HG02623 (cell line): Measurements from ENCODE around the gene APRT.

Experiments
- ATAC-seq: cut with Tn5 transposase; IDR thresholded peaks from one replicate; pipeline ENCODE4 v1.9.1; 2021; ENCODE audit warnings: moderate library complexity; ENCODE audit not compliant: unreplicated experiment

APRT gene

DNA sequence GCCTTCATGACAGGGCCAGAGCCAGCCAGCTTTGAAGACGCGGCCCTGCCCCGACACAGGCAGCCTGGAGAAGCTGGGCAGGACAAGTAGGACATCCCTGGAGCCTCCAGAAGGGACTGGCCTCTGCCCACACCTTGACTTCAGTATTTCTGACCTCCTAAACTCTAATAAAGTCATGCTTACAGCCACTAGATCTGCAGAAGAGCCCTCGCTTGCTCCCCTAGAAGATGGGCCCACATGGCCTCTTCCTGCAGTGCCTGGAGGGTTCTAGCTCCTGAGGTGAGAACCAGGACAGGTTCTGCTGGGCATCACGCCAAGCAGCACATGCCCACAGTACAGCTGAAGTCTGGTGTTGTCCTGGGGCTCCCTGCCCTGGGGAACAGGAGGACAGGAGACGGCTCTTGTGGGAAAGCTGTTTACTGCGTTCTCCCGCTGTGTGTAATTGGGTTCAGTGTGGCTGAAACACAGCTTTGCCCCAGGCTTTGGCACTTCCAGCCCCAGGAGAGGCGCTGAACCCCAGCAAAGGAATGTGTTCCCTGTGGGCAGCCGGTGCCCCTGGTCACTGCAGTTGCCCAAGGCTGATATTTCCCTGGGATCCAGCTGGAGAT is 2.6 kb downstream of the APRT start:
- no peak for ATAC-seq

DNA sequence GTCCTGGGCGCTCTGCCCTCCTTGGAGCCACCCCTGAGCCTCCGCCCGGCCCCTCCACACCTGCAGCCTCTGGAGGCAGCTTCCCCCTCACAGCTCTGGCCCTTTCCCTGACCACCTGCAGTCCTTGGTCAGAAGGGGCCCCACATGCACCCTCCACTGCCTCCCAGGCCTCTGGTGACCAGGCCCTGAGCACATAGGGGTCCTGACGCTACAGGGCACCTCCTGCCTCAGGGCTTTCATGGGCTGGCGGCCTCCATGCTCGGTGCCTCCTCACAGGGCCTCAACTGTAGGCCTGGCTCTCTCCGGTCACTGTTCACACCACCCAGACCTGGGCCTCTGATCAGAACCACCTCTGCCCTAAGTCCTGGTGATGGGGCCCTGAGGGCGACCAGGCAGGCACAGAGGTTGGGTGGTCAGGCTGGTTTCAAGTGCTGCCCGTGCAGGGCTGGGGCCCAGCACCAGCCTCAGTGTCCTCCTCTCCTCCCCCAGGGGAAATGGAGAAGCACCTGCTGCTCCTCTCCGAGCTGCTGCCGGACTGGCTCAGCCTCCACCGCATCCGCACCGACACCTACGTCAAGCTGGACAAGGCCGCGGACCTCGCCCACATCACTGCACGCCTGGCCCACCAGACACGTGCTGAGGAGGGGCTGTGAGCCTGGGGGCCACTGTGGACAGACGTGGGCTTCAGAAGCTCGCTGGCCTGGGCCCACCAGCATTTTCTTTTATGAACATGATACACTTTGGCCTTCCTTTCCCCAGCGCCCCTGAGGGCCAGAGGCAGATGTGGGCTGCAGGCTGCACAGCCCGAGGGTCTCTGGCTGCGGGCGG is 3.9 kb downstream of the APRT start:
- ATAC-seq, result no peak

DNA sequence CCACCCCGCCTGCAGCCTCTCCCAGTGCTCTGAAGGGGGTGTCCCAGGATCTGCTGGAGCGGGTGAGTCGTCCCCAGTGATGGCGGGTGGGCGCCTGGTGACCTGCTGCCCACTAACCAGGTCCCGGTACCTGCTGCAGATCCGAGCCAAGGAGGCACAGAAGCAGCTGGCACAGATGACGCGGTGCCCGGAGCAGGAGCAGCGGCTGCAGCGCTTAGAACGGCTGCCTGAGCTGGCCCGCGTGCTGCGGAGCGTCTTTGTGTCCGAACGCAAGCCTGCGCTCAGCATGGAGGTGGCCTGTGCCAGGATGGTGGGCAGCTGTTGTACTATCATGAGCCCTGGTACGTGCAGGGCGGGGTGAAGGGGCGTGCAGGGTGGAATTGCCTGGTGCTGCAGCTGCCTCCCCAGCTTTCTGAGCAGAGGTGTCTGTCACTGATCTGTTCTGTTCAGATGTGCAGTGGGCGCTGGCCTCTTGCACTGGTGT is 4.5 kb downstream of the APRT start:
- ATAC-seq, result no peak

DNA sequence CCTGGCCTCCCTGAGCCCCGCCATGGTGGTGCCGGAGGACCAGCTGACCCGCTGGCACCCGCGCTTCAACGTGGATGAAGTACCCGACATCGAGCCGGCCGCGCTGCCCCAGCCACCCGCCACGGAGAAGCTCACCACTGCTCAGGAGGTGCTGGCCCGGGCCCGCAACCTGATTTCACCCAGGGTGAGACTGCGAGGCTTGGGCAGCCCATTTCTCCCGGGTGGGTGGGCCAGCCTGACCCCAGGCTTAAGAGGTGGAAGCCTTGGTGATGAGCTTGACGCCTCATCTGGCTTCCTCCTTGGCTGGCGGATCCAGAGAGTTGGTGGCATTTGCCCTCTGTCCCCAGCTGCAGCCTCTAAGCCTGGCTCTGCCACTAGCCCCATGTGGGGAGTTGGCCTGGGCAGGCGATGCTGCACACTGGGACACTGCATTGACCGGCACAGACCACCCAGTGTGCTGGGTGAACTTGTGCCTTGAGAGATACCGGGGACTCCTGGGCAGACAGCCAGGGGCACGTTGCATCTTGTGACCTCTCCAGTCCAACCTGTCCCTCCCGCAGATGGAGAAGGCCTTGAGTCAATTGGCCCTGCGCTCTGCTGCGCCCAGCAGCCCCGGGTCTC is 5.1 kb downstream of the APRT start:
- no peak for ATAC-seq

DNA sequence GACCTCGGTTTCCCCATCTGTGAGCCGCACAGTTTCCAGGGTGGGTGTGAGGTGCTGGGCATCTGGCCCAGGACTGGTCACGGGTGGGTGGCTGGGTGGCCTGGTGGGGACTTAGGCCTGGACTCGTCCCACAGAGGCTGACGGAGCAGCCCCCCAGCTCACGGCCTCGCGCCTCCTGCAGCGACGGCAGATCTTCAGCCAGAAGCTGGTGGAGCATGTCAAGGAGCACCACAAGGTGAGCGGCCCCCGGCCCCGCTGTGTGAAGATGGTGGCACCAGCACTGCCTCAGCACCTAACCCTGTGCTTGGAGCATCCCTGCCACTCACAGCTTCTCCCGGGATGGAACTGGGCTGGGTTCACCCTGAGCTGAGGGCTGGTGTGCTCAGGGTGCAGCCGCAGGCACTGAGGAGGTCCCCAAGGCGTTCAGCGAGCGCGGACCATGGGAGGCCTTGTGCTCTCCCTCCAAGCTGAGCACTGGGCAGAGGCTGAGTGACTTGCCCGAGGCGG is 5.8 kb downstream of the APRT start:
- ATAC-seq, result no peak

DNA sequence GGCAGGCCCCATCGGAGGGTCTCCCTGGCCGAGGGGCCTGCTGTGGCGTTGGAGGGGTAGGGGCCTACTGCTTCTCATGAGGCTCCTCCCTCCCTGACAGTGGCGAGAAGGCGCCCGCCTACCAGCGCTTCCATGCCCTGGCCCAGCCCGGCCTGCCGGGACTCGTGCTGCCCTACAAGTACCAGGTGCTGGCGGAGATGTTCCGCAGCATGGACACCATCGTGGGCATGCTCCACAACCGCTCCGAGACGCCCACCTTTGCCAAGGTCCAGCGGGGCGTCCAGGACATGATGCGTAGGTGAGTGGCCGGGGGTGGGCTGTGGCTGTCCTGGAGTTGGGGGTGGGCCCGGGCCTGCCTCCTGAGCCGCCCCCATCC is 6.4 kb downstream of the APRT start:
- ATAC-seq, result no peak

DNA sequence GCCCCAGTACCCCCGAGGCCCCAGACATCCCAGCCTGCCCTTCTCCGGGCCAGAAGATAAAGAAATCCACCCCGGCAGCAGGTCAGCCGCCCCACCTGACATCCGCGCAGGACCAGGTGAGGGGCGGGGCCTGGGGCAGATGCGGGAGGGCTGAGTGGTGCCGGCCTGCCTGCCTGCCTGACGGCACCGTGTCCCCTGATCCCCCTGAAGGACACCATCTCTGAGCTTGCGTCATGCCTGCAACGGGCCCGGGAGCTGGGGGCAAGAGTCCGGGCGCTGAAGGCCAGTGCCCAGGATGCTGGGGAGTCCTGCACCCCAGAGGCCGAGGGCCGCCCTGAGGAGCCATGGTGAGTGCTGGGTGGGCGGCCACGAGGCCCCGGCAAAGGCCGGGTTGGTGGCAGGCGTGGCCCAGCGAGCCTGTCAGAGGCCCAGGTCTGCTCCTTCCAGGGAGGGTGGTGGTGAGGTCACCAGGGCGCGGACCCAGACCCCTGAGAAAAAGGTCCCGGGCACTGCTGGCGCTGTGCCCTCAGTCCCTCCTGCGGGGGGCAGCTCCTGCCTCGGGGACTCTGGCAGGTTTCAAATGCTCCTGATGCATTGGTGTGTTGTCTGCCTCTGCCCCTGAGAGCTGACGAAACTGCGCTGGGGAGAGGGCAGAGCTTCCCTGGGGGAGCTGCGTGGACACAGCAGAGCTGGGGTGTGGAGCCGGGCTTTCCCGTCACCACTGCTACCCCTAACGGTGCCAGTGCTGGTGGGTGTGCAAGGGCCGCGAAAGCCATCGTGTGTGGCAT is 7.0 kb downstream of the APRT start:
- no peak for ATAC-seq

DNA sequence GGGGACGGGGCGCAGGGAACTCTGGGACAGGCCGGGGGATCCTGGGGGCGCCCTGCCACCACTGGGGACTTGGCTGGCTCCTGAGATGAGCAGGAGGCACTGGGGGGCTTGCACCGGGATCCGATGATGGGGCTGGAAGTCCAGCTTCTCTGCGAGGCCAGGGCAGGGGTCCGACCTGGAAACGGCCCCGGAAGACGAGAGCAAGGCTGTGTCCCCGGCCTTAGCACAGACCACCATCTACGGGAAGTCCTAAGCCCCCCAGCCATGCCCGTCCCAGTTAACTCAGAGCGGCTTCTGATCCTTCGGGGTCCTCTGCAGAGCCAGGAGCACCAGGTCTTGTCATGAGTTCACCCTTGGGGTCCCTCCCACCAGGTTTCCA is 7.6 kb downstream of the APRT start:
- no peak for ATAC-seq

DNA sequence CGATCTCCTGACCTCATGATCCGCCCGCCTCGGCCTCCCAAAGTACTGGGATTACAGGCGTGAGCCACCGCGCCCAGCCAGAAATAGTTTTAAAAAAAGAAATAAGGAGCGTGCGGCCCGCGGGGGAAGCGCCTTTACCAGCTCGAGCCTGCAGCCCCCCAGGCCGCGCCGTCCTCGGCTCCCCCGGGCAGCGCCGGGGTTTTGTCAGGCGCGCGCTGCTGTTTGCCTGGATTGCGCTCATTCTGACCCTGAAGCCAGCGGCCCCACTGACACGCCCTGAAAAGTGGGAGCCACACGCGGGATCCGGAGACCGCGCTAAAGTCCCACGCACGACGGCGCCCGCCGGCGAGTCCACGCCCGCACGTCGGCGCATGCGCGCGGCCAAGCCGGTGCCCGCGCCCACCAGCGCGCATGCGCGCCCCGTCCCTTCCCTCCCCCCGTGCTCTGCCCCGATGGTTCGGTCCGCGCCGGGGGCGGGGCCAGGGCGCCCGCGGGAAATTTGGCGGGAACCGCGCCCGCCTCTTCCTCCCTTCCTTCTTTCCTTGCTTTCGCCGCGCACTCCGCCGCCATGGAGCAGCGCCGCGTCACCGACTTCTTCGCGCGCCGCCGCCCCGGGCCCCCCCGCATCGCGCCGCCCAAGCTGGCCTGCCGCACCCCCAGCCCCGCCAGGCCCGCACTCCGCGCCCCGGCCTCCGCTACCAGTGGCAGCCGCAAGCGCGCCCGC is 8.3 kb downstream of the APRT start, which contains the start of gene CDT1:
CDT1 (plus strand) TSS at position 526 of the 724 bp plus-strand sequence; CDS start at position 569, 43 bp downstream.
- ATAC-seq, result peak; percentile 45

DNA sequence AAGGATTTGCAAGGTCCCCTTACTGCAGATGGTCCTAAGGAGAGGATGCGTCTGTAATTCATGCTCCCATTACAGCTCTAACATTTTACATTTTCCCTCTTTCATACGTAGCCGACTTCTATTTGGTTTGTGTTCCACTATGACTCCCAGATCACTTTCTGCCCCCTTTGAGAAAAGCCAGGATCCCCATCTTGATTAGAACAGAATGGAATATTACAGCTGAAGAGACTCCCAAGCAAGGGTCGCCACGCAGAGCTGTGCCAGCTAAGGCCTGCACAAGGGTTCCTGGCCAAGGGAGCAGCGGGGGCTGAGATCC is 11.5 kb downstream of the APRT start:
- ATAC-seq, result no peak

DNA sequence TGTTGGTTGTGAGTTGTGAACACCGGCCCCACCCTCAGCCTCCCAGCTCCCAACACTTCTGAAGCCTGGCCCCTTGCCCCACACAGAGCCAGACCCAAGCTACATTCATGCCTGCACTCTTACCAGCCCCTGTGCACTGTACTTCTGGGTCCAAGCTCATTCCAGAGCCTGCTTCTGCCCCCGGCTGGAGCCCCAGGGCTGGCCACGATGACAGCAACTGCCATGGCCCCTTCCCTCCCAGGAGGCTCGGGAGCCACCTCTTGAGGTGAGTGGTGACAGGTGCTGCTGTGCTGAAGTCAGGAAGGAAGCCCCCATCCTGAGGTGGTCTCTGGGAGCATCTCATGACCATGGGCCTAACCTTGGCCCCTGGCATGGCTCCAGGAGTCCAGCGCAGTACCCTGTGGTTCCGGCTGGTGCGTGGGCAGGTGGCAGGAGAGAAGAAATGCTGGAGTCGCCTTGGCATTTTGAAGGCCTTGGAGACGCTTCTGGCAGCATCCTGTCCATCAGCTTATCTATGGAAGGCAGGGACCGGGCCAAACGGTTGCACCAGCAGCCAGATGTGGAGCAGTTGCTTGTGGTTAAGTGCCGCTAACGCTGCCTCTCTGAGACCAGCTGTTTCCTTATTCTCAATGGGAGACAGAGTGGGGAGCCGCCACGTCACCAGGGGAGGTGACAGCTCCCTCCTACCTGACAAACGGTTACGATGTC is 12.0 kb downstream of the APRT start:
- no peak for ATAC-seq

DNA sequence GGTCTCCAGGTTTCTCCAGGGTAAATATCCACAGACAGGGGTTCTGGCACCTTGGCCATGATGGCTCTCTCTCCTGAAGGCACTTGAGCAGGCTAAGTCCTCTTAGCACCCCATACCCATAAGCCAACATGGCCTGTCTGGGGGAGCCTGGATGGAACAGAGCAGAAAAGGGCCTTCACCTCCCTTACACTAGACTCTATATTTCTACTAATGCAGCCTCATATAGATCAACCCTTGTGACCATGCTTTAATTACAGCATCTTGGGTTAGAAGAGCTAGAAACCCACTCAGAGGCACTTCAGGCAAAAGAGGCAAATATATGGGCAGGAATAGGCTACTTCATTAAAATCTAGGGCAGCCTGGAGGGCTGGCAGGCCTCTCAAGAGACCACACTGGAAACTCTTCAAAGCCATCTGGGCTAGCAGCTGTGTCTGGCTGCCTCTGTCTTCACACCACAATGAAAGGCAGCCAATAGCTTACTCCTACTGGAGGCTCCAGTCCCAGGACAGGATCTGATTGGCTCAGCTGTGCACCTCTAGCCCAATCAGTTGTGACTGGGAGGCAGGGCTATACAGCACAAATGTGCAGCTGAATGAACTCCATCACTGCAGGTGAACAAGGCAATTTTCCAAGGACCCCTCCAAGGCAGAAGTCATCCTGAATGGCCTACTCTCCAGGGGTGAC is 12.8 kb downstream of the APRT start:
- no peak for ATAC-seq

DNA sequence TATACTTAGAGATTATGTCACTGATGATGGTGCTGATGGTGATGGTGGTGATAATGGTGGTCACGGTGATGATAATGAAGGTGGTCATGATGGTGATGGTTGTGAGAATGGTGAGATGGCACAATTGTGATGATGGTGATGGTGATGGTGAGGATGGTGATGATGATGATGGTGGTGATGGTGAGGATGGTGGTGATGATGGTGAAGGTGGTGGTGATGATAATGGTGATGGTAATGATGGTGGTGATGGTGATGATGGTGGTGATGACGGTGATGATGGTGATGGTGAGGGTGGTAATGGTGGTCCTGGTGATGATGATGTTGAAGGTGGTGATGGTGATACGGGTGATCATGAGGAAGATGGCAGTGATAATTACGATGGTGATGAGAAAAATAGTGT is 13.7 kb downstream of the APRT start:
- ATAC-seq, result no peak

DNA sequence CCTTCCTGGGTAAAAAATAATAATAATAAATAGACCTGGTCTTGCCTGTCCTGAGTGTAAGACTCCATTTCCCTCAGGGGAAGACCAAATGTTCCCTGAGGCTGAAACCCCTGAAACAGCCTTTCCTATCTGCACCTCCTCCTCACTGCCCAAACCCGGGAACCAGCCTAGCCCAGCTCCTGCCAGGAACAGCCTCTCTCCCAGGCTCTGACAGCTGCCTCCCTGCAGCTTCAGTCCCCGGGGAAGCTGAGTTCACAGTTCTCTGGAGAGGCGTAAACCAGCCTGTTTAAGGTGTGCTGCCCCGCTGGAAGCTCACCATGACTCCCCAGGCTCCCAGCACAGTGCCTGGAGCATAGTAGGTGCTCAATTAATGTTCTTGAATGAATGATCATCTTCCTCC is 15.4 kb downstream of the APRT start:
- no peak for ATAC-seq

DNA sequence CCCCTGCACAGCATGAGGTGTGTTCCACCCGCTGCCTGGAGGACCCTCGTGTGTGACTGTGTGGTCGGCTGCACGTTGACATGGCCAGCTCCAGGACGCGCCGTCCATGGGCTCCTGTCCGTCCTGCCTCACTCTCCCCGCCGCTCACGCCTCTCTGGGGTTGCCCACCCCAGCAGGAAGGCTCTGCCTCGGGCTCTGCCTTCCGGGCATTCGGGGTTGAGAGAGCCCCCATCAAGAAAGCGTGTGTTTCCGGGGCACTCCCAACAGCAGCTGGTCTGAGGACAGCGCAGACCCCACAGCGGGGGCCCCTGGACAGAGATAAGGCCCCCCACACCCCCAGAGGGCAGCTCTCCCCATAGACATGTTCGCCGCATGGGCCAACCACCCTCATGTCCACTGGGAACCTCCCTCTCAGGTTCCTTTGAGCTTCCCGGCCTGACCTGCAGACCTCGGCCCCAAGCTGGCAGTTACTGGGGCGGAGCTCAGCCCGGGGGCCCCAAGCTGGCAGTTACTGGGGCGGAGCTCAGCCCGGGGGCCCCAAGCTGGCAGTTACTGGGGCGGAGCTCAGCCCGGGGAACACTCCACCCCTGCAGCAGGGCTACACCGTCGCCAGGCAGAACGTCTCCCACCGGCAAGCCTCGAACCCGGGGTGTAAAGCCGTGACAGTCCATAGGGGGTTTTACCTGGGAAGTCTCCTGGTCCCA is 18.3 kb downstream of the APRT start:
- no peak for ATAC-seq

DNA sequence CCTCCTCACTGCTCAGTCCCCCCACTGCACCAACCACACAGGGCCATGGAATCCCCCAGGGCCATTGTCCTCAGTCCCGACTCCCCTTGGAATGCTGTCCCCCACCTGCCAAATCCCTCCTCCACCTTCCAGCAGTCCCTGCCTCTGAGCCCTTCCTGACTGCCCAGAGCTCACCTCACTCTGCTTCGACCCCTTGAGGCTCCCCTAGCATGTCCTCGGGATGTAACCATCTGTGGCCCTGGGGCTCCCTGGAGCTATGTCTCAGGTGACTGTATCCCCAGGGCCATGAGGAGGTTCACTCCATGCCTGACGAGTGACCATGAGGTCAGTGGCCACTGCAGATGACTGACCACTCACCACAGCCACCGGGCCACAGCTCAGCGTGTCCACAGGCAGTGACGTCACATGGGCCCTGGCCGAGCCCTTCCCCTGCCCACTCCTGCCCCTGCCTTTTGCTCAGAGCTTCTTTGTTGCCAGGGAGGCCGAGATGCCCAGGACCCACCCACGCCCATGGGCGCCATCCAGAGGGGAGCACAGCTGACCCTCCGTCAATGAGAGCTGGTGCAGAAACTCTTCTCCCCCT is 19.0 kb downstream of the APRT start:
- no peak for ATAC-seq

DNA sequence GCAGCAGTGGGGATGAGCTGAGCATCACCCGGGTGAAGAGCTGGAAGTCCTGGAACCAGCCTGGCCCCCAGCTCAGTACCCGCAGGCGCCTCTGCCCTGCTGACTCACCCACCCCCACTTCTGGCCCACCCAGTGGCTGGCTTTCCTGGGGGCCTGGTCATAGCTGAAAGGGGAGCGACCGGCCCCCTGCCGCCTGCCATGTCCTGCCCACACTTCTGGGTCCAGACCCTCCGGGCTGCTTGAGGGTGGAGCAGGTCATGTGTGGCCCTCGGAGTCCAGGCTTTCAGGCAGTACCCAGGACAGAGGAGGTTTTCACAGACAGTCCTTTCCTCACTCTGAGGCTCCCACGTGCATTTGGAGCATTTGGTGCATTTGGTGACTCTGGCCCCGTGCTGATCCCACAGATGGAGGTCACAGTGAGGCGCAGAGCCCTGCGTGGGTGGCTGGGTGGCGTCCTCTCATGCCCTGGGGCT is 19.6 kb downstream of the APRT start:
- no peak for ATAC-seq
